Middle frontal gyrus (tissue), 1 donor: ENCODE data around the gene ABI3BP.

ENCODE experiments used
- DNase-seq: peaks from one replicate; pipeline ENCODE4 v3.0.0-alpha.2; 2015; ENCODE audit warnings: low spot score; ENCODE audit errors: extremely low spot score

Gene ABI3BP

GRCh38 chr3:100941451-100941850 is 51.8 kb downstream of the ABI3BP start:
- no peak for DNase-seq

DNA sequence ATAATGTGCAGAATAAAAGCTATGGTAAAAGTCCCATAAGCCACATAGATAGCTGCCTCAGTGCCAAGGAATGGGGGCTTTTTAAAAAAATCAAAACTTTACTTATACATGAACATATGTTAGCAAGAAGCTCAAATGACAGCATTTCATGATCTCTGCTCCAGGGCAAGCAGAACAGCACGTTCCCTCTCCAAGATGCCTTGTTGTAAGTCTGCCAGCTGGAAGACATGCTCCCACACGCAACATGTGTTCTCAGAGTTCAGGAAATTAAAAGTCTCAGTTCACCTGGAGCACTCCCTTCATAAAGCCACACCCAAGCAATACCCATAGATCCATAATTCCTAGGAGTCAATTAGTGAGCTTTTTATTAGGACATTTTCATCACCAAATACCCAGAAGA is 52.2 kb downstream of the ABI3BP start:
- DNase-seq = no peak

GRCh38 chr3:100936931-100937330 is 56.3 kb downstream of the ABI3BP start:
- no peak for DNase-seq

- no peak for DNase-seq
Observed at GRCh38 chr3:100932491-100932890, 60.7 kb downstream of the ABI3BP start.

GRCh38 chr3:100928638-100929428 is 64.4 kb downstream of the ABI3BP start:
- no peak for DNase-seq

GRCh38 chr3:100927775-100928174 is 65.4 kb downstream of the ABI3BP start:
- DNase-seq = no peak

GRCh38 chr3:100915706-100916495 is 77.3 kb downstream of the ABI3BP start:
- no peak for DNase-seq

DNA sequence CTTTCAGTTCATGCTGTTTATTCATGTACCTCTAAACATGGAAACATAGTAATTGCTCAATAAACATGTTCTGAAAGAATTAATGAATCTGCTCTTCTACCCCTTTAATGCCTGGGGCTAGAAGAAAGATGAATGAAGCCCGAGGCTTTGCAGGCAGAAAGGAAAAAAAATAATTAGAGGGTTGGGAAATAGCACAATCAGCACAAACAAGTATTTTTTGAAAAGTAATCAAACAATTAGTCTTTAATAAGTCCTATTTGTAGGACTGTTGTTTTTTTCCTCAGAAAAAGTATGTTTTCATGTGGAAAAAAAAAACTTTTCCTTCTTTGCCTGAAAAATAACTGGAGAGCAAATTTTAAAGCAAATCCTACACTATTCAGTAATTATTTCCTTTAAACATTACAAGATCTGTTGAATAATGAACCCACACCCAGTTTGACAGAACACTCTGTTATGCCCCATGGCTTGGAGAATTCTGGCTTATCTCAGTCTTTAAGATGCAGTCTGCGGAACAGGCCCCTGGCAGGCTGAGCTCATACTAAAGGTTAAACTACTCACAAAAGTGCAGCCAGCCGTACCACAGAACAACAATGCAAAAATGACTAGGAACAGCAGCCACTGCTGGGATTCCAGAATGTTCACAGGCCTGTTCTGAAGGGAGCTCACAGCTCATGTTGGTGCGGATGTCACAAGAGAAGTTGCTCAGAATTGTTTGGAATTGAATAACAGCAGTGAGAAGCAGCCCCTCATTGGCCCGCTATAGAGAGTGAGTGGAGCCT is 79.2 kb downstream of the ABI3BP start:
- DNase-seq = no peak

GRCh38 chr3:100912976-100913545 is 80.2 kb downstream of the ABI3BP start:
- DNase-seq = no peak

- no peak for DNase-seq
Observed at GRCh38 chr3:100912571-100912970, 80.7 kb downstream of the ABI3BP start.

- no peak for DNase-seq
Observed at GRCh38 chr3:100911956-100912355, 81.3 kb downstream of the ABI3BP start.

- no peak for DNase-seq
Observed at GRCh38 chr3:100910986-100911385, 82.2 kb downstream of the ABI3BP start.

DNA sequence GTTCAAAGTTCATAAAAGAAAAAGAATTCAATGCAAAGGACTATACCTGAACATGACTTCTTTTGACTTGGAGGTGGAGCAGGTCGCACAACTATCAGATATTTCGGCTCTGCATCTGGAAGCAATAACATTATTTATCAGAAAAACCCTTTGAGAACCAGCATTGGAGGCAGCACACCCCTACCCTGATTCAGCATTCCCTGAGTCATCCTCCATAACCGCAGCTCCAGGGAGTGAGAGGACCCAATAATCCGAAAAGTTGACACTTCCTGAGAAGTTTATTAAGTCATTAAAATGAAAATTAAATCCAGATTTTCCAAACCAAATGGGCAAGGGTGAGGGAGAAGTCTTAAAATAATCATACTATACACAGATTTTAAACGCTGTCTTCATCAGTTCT is 90.6 kb downstream of the ABI3BP start:
- DNase-seq = no peak

DNA sequence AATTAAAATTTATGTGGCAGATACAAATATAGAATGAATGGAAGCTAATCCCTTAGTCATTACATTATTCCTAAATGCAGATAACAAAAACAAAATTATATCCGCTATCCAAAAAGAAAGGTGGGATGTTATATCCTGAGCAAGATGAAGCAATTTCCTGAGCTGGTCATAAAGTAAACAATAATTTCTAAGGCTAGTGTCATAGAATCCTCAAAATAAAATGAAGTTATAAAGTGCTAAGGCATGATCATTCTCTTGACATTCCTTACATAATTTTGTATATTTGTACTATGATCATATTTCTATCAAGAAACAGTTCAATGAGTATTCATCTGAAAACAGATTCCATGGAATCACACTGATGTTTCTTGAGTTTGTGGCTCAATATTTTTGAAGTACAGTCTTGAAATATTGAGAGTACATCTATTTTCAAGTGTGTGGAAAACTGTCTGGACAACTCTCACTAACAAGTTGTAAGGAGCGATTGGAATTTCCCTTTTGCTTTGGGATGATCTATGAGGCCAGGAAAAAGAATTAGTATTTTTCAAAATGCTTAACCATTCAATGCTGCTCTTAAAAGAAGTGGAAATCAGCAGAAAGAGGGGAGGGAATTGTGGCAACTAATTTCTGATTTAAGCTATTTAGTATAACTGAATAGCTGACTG is 92.4 kb downstream of the ABI3BP start:
- no peak for DNase-seq

DNA sequence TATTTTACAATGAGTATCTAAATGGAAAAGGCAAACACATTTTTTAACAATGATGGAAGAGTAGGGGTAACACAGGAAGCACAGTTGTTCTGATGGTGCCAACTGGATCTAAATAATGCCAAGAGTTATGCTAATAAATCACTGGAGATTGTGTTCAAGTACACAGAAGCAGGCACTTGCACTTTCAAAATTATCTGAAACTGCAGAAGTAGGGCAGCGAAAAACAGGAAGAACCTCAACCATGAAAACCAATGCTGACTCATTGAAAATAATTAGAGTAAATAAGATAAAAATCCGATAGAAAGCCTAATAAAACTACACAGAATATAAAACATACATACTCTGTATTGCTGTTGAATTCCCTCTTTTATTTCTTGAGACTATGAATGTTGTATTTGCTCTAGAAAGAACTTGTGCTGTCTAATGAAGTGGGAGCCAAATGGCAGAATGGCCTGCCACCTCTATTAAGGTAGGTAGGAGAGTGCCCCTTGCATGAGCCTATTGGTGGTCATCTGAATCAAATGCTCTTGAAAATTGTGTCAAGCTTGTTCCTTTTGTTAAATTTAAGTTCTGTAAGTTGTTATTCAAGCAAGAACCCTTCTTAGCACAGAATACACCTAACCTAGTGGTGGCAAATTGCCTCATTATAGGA is 93.7 kb downstream of the ABI3BP start:
- DNase-seq = no peak

DNA sequence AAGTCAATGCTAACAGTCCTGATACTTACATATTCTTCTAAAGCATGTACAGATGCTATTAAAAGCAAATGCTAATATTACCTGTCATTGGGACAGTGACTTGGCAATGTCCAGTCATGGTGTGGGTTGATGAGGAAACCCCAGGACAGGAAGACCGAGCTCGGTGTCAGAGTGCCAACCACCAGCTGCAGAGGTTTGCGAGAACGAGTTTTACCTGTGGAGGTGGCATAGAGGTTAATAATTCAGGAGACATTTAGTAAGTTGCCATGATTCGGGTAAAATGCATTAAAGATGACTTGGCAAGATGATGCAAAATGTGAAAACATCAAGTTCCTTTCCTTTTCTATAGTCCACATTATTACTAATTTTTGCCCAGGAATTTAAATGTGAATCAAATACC is 94.5 kb downstream of the ABI3BP start:
- DNase-seq = no peak

DNA sequence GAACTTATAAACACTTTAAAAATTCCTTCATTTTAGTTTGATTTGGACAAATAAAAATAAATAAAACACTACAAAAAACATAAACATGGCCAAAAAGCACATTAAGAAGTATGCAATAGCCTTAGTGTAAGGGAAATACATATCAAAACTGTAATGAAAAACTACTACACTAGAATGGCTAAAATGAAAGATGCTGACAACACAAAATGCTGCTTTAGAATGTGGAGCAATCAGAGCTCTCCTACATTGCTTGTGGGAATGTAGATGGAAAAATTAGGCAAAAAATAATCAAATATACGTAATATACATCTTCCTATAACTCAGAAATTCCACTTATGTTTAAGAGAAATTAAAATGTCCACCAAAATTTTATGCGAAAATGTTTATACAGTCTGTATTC is 96.2 kb downstream of the ABI3BP start:
- no peak for DNase-seq

DNA sequence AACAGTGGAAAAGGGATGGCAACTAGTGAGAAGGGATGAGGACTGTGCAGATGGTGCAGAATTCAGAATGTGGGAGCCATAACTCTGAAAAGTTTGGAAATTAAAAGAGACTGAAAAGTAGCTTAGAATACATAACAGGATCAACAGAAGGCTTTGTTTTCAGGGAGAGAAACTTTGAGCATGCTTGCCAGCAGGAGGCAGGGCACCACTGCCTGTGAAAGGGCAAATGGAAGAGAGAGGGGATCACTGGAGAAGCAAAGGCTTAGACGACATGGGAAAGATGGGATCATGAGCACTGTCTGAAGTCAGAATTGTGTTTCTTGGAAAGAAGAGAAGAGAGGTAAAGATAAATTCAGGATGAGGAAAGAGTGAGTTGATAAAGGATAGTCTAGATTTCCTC is 99.6 kb downstream of the ABI3BP start:
- DNase-seq = no peak

GRCh38 chr3:100893108-100893507 is 100.1 kb downstream of the ABI3BP start:
- no peak for DNase-seq

GRCh38 chr3:100891827-100892226 is 101.4 kb downstream of the ABI3BP start:
- no peak for DNase-seq

GRCh38 chr3:100891033-100891432 is 102.2 kb downstream of the ABI3BP start:
- DNase-seq = no peak
